GM12801 (cell line): ENCODE data around the gene ZFYVE9.

Experiments used
- TF ChIP-seq, protein P1 (sequence below): IDR thresholded peaks from one replicate; pipeline ENCODE4 v1.5.1; 2011; ENCODE audit warnings: control low read depth; ENCODE audit not compliant: insufficient read length; ENCODE audit errors: extremely low read depth

Gene ZFYVE9

DNA sequence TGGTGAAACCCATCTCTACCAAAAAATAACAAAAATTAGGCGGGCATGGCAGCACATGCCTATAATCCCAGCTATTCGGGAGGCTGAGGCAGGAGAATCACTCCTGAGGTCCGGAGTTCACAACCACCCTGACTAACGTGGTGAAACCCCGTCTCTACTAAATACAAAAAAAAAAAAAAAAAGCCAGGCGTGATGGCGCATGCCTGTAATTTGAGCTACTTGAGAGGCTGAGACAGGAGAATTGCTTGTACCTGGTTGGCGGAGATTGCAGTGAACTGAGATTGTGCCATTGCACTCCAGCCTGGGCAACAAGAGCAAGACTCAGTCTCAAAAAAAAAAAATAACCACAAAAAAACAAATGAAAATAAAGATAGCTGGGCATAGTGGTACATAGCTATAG is 181.8 kb downstream of the ZFYVE9 start:
- TF ChIP-seq, protein P1, sequence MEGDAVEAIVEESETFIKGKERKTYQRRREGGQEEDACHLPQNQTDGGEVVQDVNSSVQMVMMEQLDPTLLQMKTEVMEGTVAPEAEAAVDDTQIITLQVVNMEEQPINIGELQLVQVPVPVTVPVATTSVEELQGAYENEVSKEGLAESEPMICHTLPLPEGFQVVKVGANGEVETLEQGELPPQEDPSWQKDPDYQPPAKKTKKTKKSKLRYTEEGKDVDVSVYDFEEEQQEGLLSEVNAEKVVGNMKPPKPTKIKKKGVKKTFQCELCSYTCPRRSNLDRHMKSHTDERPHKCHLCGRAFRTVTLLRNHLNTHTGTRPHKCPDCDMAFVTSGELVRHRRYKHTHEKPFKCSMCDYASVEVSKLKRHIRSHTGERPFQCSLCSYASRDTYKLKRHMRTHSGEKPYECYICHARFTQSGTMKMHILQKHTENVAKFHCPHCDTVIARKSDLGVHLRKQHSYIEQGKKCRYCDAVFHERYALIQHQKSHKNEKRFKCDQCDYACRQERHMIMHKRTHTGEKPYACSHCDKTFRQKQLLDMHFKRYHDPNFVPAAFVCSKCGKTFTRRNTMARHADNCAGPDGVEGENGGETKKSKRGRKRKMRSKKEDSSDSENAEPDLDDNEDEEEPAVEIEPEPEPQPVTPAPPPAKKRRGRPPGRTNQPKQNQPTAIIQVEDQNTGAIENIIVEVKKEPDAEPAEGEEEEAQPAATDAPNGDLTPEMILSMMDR, result no peak

DNA sequence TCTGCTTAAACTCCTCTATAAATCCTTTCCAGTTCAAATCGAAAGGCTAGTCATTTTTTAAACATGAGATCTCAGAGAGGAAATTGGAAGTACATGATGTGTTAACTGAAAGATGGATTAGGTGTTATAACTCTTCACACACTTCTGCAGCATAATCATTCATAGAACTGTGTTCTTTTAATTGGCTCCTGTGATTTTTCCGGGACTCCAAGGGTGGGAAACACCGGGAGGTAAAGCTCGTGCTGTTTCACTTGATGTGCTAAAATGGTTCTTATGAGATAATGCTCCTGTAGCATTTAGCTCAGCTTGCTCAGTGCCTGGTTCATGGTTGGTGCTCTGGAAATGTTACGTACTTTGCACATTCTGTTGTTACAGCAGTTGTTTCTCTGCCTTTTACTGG is 183.9 kb downstream of the ZFYVE9 start:
- TF ChIP-seq, protein P1, result no peak

DNA sequence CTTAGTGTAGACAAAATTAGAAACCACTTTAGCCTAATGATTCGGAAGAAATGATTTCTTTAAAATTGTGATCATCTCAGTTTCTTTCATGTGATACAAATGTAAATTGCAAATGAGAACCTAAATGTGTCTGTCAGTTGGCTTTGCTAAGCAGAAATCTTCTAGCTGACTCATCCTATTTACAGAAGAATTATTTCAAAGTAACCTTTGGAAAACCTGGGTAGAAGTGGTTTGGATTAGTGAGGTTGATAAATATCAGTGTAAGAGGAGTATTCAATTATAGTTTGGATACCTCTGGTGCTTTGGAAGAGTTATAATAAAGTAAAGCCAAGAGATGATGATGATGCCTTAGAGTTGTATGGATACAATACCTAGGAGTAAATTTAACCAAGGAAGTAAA is 186.7 kb downstream of the ZFYVE9 start:
- TF ChIP-seq, protein P1, result no peak

DNA sequence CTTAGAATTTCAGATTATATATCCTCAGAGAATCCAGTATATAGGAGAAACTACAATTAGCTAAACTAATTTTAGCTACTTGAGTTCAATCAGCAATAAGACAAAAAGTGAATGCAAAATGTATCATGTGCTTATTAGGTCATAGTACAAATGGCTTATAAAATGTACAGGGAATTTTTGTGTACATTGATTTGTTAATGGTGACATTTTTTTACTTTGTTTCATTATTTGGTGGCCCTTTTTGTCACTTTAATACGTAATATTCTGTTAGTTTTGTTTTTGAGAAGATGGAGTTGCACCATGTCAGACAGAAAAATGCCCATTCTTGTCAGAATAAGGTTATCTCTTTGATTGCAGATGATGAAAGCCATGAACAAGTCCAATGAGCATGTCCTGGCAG is 190.5 kb downstream of the ZFYVE9 start:
- TF ChIP-seq, protein P1, result no peak

DNA sequence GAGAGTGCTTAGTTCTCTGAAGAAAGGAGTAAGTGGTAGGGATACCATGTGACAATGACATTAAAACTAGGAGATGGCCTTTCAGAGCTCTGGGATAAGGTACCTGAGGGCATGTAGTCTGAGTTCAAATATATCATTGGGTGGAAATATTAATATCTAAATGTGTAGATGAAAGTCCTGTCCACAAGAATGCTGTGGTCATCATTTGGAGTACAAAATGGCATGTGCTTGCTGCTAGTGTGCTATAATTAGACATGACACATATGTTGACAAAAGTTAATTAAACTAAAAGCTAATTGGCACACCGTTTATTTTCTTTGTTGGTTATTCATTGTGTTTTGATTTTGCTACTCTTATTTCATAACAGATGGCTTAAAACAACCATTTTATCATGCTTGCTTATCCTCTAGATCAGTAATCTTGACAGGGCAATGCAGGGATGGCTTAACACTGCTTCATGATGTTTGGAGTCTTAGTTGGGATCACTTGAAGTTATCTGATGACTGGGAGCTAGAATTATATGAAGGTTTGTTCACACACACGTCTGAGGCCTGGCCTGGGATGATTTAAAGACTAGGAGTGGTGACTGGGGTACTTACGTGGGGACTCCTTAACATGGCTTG is 193.1 kb downstream of the ZFYVE9 start:
- TF ChIP-seq, protein P1, result no peak

DNA sequence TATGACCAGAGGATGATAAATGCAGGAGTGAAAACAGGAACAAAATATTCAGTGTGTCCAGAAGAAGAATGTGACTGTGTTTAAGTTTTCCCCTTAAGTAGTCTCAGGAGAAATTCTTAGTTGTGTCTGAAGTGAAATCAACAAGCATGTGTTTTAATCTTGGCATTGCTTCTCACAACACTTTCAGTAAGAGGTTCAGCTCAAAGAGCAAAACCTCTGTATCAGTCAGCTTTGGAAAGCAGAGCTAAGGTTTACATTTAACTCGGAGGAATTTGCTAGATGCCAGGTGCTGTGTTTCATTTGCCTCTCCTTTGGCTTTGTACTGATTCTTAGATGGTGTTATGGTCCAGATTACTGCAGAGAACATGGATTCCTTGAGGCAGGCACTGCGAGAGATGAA is 195.6 kb downstream of the ZFYVE9 start:
- TF ChIP-seq, protein P1, result no peak

DNA sequence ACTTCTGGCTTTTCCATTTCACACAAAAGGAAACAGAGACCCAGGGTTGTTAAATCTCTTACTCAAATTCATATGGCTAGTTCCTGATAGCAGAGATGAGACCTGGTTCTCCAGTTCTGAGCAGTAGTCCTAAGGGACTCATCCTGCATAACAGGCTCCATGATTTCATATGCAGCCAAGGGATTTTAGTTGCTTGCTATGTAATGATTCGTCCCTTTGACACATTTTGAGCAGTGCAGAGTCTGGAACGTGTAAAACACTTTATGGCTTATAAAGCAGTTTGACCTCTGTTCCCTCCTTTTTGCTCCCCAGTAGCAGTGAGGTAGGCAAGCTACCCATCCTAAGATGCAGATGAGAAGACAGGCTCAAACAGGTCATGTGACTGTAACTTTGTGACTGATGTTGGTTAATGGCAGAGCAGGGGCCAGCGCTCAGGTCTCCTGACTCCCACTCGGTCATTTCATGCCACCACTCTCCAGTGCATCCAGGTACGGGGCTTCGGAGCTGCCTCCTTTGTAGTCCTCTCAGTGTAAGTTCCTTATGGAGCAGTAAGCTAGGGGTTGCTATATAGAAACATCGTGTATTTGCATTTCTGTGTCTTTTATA is 199.9 kb downstream of the ZFYVE9 start:
- TF ChIP-seq, protein P1, result no peak
